ENCODE measurements around the gene KCNQ1.

The KCNQ1 gene

GRCh38 chr11:2708757-2709281 is 264.0 kb downstream of the KCNQ1 start:
- no peak for DNase-seq

- DNase-seq = no peak
Observed at GRCh38 chr11:2709429-2709828, 264.6 kb downstream of the KCNQ1 start.

GRCh38 chr11:2711161-2711560 is 266.4 kb downstream of the KCNQ1 start:
- DNase-seq = no peak

GRCh38 chr11:2713094-2713493 is 268.3 kb downstream of the KCNQ1 start:
- DNase-seq = no peak

DNA sequence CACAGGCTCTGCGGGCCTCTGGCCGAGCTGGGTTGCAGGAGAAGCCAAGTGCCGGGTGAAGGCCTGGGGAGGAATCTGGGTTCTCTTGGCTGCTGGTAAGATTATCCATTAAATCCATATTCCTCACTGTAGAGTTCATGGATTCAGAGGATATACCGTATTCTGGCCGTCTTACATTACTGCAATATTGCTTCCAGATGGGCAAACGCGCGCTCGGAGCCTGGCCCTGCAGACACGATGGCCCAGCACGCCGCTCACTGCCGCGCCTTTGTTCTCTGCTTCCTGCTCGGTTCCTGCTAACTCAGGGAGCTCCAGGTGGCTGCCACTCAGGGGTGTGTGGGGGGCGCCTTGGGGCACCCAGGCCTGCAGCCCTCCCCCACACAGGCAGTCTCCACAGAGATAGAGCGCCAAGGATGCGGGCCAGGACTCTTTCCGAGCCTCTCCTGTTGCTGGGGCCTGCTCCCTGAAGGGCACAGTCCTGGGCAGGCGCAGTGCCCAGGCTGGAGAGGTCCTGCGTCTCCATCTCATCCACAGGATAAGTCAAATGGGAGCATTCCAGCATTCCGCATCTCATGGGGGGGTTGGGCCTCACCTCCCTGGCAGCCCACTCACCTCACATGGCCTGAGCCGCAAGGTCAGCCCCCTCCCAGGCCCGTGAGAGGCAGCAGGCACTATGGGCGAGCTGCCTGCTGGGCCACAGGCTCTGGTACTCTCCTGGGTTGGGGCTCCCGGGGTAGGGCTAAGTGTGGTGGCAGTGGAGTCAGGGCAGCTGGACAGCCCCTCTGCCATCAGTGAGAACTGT is 269.1 kb downstream of the KCNQ1 start:
- DNase-seq = no peak

DNA sequence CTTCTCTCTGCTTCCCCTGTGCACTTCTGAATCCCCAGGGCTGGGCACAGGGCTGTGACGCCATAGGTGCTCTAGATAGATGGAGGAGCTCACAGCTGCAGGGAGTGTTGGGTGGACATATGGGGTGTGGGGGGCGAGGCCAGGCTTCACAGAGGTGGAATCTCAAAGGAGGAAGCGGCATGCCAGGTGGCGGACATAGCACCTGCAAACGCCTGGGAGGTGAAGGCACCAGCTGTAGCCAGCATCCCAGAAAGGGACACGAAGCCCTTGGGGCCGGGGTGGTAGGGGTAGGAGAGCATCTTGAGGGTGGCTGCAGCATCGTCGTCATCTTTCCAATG is 269.6 kb downstream of the KCNQ1 start:
- DNase-seq = no peak

DNA sequence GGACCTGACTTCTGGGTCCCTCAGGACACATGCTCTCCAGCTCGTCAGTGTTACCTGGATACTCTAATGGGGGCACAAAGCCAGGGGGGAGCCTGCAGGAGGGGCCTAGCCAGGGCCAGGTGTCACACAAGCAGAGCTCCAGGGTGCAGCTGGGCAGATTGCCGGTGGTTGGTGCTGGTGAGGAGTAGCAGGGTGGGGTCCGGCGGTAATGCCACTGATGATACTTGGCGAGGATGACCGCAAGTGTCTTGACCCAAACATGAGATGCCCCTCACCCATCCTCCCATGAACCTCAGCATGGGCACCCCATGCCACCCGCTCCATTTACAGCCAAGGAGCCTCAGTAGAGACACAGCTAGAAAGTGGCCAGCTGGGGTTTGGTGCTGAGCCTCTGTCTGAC is 270.1 kb downstream of the KCNQ1 start:
- no peak for DNase-seq

GRCh38 chr11:2715716-2716350 is 271.0 kb downstream of the KCNQ1 start:
- DNase-seq = no peak

GRCh38 chr11:2716376-2717095 is 271.7 kb downstream of the KCNQ1 start:
- DNase-seq = no peak

- DNase-seq = no peak
Observed at GRCh38 chr11:2717561-2718325, 272.9 kb downstream of the KCNQ1 start.

- no peak for DNase-seq
Observed at GRCh38 chr11:2718817-2719438, 274.1 kb downstream of the KCNQ1 start.

GRCh38 chr11:2719831-2720590 is 275.2 kb downstream of the KCNQ1 start:
- no peak for DNase-seq

GRCh38 chr11:2721210-2721916 is 276.6 kb downstream of the KCNQ1 start:
- DNase-seq = peak; percentile 88

- DNase-seq = no peak
Observed at GRCh38 chr11:2722955-2723354, 278.1 kb downstream of the KCNQ1 start.

- no peak for DNase-seq
Observed at GRCh38 chr11:2724104-2724503, 279.3 kb downstream of the KCNQ1 start.

DNA sequence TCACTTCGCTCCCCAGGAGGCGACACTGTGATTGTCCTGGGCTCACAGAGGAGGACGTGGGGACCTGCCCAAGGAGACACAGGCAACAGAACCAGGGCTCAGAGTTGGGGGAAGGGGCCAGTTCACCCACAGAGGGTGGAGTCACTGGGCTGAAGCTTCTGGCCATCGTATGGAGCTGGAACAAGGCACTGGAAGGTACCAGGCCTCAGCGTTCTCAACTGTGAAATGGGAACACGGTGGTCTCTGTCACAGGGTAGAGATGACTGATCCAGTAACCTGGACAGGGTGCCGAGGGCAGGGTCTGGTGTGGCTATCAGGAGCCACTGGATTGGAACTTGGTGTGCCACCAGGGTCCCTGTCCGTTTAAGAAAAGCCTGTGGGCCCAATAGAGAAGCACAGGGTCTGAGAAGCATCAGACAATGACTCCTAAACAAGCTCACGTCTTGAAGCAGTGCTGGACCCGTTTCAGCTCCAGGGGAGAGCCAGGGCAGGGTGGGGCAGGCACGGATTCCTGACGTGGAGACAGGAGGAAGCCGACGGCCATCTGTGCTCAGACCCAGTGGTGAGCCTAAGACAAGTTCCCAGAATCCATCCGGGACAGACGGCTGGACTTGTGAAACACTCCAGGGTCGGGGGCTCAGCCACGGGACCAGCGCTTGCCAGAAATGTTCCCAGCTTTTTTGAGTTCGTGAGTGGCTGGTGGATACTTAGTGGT is 280.0 kb downstream of the KCNQ1 start:
- no peak for DNase-seq

- no peak for DNase-seq
Observed at GRCh38 chr11:2725368-2726300, 280.8 kb downstream of the KCNQ1 start.

GRCh38 chr11:2726964-2727363 is 282.2 kb downstream of the KCNQ1 start:
- no peak for DNase-seq

DNA sequence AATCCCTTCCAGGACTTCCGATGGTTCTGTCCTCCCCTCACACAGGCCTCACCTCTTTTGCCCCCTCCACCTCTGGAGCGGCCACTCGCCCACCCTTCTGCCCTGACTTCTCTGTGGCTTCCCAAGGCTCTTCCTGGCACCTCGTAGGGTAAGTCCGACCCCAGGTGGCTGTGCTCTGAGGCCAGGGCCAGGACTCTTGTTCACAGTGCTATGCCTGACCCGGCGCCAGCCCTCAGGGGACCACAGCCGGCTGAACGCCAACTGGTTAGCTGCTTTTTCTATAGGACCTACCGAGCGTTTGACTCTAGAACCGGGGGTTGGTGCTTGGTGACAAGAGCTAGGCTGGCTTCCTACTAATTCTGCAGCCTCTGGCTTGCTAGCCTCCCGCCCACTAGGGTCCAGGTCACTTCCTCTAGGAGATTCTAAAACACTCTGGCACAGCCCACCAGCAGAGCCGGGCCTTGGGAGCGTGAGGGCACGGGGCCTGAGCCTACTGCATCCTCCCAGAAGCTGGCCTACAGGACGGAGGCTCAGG is 283.4 kb downstream of the KCNQ1 start:
- DNase-seq = no peak
